Measurements from ENCODE around the gene ZNF808.
"Not testable (repeated sequence)": the region's sequence is repeated elsewhere in the genome, so short reads cannot be mapped to it uniquely, and the experiment has no call there.

ZNF808 gene

DNA sequence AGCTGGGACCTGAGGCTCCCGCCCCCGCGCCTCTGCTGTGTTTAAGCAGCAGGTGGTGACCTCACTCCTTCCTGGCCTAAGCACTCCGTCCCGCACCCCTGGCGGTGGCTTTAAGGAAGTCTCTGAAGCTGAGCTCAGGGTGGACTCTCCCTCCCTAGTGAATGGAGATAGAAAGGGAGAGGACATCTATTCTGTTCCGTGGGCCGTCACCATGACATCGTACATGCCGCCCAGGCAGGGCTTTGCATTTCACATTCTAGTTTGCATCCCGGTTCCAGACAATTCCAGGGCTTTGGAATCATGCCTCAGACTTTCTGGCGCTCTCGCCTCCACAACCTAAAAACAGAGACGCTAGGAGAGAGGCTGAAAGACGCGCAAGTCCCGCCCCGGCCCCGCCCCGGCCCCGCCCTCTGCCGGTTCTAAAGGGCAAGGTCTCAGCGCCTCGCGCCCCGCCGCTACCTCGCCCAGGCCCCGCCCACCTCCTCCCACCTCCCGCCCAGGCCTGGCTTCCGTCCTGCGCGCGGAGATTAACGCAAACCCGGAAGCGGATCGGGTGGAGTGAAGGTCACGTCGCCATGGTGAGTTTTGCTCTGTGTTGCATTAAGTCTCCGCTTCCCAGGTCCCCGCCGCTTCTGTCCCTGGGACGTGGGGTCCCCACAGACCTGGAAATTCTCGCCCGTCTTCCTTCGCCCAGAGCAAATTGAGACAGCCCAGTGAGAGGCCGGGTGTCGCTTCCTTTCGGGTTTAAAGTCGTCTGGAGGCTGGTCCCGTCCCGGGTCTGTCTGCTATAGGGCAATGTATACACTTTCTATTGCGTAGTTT lies at the start of gene ZNF808:
ZNF808 (plus strand) TSS at position 535 of the 822 bp plus-strand sequence. CDS start 15,617 bp downstream, outside the sequence.
- DNase-seq = peak; percentile 96

GRCh38 chr19:52484111-52484743 lies 43.2 kb upstream of the ZNF808 start:
- DNase-seq = not testable (repeated sequence)

DNA sequence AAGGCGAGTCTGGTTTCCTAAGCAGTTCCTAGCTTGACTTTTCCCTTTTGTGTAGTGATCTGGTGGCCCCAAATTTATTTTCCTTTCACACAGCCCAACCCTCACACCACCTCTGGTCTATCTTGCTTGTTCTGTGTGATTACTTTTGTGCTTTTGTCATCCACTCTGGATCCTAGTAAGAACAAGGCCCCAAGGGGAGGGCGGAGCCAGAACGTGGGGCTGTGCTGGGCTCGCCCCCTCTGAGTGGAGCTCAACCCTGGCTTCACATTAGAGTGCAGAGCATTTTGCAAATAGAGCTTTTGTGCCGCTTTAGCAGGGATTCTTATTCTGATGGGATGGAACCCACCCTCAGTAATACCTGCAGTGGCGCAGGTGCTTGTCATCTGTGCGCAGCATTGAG lies 42.4 kb upstream of the ZNF808 start:
- DNase-seq = not testable (repeated sequence)

- not testable (repeated sequence) for DNase-seq
These were observed 41.8 kb upstream of the ZNF808 start for GRCh38 chr19:52485561-52486240.

DNA sequence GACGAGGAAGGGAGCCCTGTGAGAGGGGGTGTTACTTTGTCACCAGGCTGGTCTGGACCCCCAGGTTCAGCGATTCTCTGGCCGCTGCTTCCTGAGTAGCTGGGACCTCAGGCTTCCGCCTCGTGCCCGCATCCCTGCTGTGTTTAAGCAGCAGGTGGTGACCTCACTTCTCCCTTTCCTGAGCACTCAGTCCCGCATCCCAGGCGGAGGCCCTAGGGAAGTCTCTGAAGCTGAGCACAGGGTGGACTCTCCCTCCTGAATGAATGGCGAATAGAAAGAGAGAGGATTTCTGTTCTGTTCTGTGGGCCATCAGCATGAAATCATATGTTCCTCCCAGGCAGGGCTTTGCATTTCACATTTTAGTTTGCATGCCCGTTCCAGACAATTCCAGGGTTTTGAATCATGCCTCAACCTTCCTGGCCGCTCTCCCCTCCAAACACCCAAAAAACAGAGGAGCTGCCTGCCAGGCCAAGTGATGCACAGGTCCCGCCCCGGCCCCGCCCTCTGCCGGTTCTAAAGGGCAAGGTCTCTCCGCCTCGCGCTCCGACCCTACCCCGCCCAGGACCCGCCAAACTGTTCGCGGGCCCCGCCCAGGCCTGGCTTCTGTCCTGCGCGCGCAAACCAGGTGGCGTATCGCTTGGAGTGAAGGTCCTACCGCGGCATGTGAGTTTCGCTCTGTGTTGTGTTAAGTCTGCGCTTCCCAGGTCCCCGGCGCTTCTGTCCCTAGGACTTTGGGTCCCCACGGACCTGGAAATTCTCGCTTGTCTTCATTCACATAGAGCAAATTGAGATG lies 35.1 kb upstream of the ZNF808 start:
- no peak for DNase-seq

DNA sequence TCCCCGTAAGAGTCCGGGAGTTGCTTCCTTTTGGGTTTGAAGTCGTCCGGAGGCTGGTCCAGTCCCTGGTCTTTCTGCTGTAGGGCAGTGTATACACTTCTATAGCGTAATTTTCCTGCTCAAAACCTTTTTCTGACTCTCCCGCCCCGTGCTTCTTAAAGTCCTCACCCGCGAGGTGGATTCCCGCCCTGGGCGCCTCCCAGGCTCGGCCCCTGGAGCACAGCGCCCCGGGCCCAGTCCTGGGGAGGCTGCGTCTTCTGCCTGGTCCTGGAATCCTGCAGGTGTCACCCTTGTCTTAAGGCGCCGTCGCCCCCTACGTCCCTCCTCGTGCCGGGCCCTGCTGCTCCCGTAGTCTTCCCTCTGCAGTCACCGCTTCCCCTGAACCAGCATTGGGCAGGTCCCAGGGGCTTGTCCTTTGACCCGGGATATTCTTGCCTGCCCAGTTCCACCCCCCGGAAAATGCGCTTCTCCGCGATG lies 34.4 kb upstream of the ZNF808 start:
- no peak for DNase-seq

- no peak for DNase-seq
These were observed 33.0 kb upstream of the ZNF808 start for GRCh38 chr19:52494518-52494917.

- DNase-seq = no peak
These were observed 28.9 kb upstream of the ZNF808 start for GRCh38 chr19:52498571-52498970.

- not testable (repeated sequence) for DNase-seq
These were observed 27.0 kb upstream of the ZNF808 start for GRCh38 chr19:52500474-52500873.

- not testable (repeated sequence) for DNase-seq
These were observed 26.5 kb upstream of the ZNF808 start for GRCh38 chr19:52500991-52501390.

GRCh38 chr19:52507266-52507665 lies 20.2 kb upstream of the ZNF808 start:
- DNase-seq = no peak

GRCh38 chr19:52516191-52516590 lies 11.3 kb upstream of the ZNF808 start:
- DNase-seq = no peak

GRCh38 chr19:52518646-52519045 lies 8.8 kb upstream of the ZNF808 start:
- DNase-seq = no peak

- DNase-seq = not testable (repeated sequence)
These were observed 8.3 kb upstream of the ZNF808 start for GRCh38 chr19:52519175-52519574.

DNA sequence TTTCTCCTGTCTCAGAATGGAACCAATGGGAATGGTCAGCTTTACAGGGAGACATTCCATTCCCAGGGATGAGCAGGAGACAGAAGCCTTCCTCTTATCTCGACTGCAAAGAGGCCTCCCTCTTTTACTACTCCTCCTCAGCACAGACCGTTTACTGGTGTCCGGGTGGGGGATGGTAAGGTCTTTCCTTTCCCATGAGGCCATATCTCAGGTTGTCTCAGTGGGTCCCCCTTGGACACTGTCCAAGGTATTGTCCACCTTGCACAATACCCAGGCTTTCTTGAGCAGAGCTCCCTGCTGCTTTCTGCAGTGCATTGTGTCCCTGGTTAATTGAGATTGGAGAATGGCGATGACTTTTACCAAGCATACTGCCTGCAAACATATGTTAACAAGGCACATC lies 7.5 kb upstream of the ZNF808 start:
- no peak for DNase-seq

GRCh38 chr19:52522551-52522950 lies 4.9 kb upstream of the ZNF808 start:
- DNase-seq = no peak

DNA sequence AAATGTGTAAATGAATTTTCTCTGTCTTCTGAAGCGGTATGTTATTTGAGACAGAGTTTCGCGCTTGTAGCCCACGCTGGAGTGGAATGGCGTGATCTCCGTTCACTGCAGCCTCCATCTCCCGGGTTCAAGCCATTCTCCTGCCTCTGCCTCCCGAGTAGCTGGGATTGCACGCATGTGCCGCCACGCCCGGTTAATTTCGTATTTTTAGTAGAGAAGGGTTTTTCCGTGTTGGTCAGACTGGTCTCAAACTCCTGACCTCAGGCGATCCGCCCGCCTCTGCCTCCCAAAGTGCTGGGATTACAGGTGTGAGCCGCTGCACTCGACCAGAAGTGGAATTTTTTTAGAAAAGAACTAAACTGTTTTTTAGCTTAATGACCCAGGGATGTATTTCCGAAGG lies 3.4 kb upstream of the ZNF808 start:
- DNase-seq = no peak

GRCh38 chr19:52527956-52528351 lies 486 bp downstream of the ZNF808 start:
- DNase-seq = no peak

DNA sequence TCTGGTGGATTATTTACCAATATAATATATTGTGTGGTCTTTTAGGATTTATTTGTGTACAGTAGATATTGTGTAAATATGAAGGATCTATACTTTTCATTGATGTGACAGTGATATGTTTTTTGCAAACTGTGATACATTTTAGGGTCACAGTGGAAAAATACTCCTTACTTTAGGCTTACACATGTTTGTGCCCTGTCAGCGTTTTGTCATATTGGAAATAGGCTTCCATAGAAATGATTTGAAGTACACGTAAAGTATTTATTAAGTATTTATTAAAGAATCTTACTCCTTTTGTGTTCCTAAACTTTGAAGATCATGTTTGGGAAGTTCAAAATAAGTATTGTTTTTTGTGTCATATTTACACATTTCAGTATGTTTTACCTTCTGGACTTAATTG lies 5.0 kb downstream of the ZNF808 start:
- DNase-seq = no peak

- DNase-seq = no peak
These were observed 6.4 kb downstream of the ZNF808 start for GRCh38 chr19:52533901-52534300.

- not testable (repeated sequence) for DNase-seq
These were observed 7.9 kb downstream of the ZNF808 start for GRCh38 chr19:52535385-52535770.

DNA sequence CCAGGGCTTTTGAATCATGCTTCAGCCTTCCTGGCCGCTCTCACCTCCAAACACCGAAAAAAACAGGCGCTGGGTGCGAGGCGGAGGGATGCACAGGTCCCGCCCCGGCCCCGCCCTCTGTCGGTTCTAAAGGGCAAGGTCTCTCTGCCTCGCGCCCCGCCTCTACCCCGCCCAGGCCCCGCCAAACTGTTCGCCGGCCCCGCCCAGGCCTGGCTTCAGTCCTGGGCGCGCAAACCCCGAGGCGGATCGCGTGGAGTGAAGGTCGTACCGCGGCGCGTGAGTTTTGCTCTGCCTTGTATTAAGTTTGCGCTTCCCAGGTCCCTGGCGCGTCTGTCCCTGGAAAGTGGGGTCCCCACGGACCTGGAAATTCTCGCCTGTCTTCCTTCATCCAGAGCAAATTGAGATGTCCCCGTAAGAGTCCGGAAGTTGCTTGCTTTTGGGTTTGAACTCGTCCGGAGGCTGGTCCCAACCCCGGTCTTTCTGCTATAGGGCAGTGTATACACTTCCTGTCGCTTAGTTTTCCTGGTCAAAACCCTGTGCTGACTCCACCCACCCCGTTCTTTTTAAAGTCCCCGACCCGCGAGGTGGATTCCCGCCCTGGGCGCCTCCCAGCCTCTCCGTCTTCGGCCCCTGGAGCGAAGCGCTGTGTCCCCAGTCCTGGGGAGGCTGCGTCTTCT lies 8.4 kb downstream of the ZNF808 start:
- peak; percentile 88 for DNase-seq
